Measurements from ENCODE around the gene ALPG. TPM values are rescaled to one million over a fixed set of nuclear protein-coding genes. Genes with fewer than 3 reads are reported as not detected.
A peak's percentile ranks its signal among the peaks of the same experiment; 100 is the strongest.
"Not testable (repeated sequence)": the region's sequence is repeated elsewhere in the genome, so short reads cannot be mapped to it uniquely, and the experiment has no call there.

The ALPG gene
- total RNA-seq, 1 experiment from 2014 or later, result not detected

GRCh38 chr2:232376713-232377112 lies 29.9 kb upstream of the ALPG start:
- DNase-seq (ENCODE audit: low spot score), result no peak

- no peak for DNase-seq (ENCODE audit: low spot score)
Measured at GRCh38 chr2:232377319-232377718, 29.3 kb upstream of the ALPG start.

GRCh38 chr2:232377841-232378734 lies 28.6 kb upstream of the ALPG start:
- DNase-seq (ENCODE audit: low spot score), result no peak

GRCh38 chr2:232378735-232379151 lies 27.9 kb upstream of the ALPG start, which contains the start of gene ALPP:
Gene ALPP (plus strand): TSS chr2:232378751. CDS start chr2:232378803, 52 bp downstream.
- not testable (repeated sequence) for DNase-seq (ENCODE audit: low spot score)

GRCh38 chr2:232379610-232380590 lies 26.7 kb upstream of the ALPG start:
- not testable (repeated sequence) for DNase-seq (ENCODE audit: low spot score)

- not testable (repeated sequence) for DNase-seq (ENCODE audit: low spot score)
Measured at GRCh38 chr2:232381204-232382031, 25.2 kb upstream of the ALPG start.

- no peak for DNase-seq (ENCODE audit: low spot score)
Measured at GRCh38 chr2:232382331-232383225, 24.1 kb upstream of the ALPG start.

GRCh38 chr2:232384466-232384865 lies 22.2 kb upstream of the ALPG start:
- no peak for DNase-seq (ENCODE audit: low spot score)

GRCh38 chr2:232385058-232385457 lies 21.6 kb upstream of the ALPG start:
- DNase-seq (ENCODE audit: low spot score), result not testable (repeated sequence)

- peak; percentile 88 for DNase-seq (ENCODE audit: low spot score)
Measured at GRCh38 chr2:232385660-232386489, 20.8 kb upstream of the ALPG start.

- no peak for DNase-seq (ENCODE audit: low spot score)
Measured at GRCh38 chr2:232386490-232386739, 20.2 kb upstream of the ALPG start.

- no peak for DNase-seq (ENCODE audit: low spot score)
Measured at GRCh38 chr2:232386740-232387450, 19.7 kb upstream of the ALPG start.

- DNase-seq (ENCODE audit: low spot score), result no peak
Measured at GRCh38 chr2:232387451-232388171, 19.0 kb upstream of the ALPG start.

GRCh38 chr2:232388324-232388891 lies 18.2 kb upstream of the ALPG start:
- DNase-seq (ENCODE audit: low spot score), result no peak

- DNase-seq (ENCODE audit: low spot score), result peak; percentile 29
Measured at GRCh38 chr2:232389327-232389726, 17.3 kb upstream of the ALPG start.

GRCh38 chr2:232390661-232391060 lies 16.0 kb upstream of the ALPG start:
- DNase-seq (ENCODE audit: low spot score), result no peak

GRCh38 chr2:232393556-232393955 lies 13.1 kb upstream of the ALPG start:
- no peak for DNase-seq (ENCODE audit: low spot score)

GRCh38 chr2:232394431-232394830 lies 12.2 kb upstream of the ALPG start:
- not testable (repeated sequence) for DNase-seq (ENCODE audit: low spot score)

Measured in H4 (cell line).